GM12801 (cell line): Measurements from ENCODE around the gene TBCEL.

ENCODE experiments used
- TF ChIP-seq, protein P1 (sequence below): IDR thresholded peaks from one replicate; pipeline ENCODE4 v1.5.1; 2011; ENCODE audit warnings: control low read depth; ENCODE audit not compliant: insufficient read length; ENCODE audit errors: extremely low read depth

TBCEL gene

DNA sequence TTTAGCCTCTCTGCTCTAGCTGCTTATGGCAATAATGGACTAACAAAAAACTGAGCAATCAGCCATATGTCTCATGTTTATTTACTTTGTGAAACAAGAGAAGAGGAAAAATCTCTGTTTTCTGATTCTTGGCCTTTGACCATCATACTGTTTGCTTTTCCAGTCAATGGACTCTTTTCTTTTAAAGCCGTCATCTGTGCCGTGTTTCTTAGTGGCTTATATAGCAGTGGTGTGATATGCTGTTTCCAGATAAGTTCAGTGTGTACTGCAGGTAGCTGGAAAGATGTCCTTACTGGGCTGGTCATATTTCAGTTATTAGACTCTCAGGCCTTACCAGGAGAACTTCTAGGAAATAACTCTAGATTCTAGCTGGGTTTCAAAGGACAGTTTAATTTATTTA is 43.6 kb downstream of the TBCEL start:
- TF ChIP-seq, protein P1, sequence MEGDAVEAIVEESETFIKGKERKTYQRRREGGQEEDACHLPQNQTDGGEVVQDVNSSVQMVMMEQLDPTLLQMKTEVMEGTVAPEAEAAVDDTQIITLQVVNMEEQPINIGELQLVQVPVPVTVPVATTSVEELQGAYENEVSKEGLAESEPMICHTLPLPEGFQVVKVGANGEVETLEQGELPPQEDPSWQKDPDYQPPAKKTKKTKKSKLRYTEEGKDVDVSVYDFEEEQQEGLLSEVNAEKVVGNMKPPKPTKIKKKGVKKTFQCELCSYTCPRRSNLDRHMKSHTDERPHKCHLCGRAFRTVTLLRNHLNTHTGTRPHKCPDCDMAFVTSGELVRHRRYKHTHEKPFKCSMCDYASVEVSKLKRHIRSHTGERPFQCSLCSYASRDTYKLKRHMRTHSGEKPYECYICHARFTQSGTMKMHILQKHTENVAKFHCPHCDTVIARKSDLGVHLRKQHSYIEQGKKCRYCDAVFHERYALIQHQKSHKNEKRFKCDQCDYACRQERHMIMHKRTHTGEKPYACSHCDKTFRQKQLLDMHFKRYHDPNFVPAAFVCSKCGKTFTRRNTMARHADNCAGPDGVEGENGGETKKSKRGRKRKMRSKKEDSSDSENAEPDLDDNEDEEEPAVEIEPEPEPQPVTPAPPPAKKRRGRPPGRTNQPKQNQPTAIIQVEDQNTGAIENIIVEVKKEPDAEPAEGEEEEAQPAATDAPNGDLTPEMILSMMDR, result no peak

DNA sequence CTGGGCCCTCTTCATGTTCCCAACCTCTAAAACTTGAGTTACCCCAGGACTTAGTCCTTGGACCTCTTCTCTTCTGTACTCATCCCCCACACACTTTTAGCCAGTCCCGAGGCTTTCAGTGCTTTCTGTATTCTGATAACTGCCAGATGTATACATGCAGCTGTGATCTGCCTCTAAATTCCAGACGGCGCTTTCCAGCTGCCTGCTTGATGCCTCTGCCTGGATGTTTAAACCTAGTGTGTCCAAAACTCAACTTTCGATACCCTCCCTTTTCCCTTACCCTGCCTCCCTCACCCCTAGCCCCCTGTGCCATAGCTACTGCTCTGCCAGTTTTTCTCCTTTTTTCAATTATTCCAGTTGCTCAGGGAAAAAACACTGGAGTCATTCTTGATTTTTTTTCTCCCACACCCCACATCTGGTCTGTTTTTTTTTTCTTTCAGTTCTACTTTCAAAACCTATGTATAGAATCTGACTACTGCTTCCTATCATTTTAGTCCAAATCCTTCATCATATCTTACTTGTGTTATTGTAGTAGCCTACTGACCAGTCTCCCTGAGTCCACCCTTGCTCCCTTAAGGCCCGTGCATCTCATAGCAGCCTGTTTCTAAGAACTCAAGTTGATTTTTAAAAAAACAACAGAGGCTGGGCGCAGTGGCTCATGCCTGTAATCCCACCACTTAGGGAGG is 44.2 kb downstream of the TBCEL start:
- TF ChIP-seq, protein P1, result no peak

DNA sequence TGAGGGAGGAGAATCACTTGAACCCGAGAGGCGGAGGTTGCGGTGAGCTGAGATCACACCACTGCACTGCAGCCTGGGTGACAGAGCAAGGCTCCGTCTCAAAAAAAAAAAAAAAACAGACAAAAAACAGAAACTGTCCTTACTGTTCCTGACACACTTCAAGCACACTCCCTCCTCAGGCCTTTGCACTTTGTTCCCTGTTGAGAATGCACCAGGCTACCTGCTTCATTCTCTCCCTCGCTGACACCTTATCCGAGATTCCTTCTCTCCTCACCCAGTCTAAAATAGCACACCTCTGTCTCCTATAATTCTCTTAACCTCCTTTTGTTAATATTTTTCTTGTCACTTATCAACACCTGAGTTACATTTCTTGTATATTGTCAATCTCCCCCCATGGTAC is 44.9 kb downstream of the TBCEL start:
- TF ChIP-seq, protein P1, result no peak

DNA sequence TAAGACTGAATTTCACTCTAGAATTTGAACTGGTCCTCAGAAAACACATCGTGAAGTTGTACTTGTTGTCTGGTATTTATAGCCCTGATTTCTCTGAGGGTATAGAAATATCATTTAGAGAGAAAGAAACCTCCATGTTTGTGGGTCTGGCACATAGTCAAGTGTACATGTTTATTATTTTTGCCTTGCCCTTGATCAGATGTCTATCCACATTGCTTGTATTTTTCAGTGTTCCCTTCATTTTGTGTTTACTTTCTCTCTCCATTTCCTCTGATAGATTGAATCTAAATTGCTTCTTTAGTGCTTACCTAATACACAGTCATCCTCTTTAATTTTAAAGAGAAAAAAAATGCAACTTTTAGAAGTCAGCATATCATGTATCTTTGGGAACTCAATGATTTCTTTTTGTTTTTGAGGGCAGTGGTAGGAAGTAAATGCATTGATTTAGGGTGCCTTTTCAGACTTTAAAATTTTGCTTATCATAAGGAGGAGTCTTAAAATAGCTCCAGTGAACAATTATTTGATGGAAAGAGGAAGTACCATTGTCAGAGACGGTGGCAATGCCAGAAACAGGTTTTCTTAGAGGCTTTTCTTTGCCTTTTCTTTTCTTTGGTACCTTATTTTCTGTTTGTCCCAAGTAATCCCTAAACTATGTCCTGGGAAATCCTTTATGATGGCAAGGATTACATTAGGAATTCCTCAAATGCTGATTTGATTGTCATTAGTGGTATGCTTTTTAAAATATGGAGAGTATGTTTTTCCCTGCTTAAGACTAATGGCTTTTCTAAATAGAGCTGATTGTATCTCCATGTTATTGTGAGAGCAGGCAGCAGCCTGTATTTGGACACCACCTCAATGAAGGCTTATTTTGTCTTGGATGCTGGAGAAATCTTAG is 47.3 kb downstream of the TBCEL start:
- TF ChIP-seq, protein P1, result no peak

DNA sequence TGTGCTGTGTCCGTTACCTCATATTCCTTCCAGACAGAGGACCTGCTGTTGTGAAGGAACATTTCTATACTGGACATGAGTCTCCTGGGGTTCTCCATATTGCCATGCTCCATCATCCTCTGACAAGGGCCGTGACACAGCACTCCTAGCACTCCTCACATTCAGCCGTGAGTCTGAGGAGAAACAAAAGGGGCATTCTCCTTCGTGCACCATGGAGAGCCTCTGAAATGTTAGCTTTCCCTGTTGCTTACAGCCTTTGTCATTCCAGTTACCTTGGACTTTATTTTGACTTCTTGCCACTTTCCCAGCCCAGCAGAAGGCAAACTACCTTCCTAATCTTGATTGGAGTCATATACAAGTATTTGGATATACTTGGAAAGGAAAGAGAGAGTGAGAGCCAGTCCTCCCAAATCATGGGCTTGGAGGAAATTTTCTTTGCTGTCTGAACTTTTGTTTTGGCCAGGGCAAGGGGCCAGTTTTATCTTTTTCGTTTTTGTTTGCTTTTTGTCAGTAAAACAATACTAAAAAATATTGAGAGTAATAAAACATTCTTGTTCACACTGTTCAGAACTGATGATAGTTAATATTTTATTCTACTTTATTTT is 48.0 kb downstream of the TBCEL start:
- TF ChIP-seq, protein P1, result no peak

DNA sequence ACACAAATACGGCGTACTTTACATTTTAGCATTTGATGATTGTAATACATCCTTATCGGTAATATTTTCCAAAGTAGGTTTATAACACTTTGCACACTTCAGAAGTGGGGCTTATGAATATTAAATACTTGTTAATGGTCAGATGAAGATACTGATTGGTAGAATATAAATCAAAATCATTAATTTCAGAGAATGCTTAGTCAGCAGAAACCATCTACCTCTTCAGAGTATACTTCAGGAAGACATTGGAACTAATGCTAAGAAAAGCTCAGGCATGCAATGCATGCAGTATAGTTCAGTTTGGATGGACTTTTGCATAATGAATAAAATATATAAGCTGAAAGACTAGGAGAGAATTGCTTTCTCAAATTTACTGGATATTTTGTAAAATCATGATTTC is 57.4 kb downstream of the TBCEL start:
- TF ChIP-seq, protein P1, result no peak

DNA sequence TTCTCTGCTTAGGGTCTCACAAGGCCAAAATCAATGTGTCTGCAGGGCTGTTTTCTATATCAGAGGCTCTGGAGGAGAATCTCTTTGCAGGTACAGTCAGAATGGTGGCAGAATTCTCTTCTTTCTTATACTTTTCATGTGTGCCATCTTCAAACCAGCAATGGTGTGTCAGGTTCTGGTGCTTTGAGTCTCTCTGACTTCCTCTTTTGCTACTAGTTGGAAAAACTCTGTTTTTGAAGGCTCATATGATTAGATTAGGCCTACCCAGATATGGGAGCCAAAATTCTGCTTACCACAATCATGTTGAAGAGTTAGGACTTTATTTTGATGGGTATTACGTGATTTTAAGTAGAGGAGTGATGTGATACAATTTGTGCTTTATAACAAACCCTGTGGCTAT is 58.3 kb downstream of the TBCEL start:
- TF ChIP-seq, protein P1, result no peak
